CD14-positive monocyte (primary cell): ENCODE results near the gene EPB41L2. TPM values are rescaled to one million over a fixed set of nuclear protein-coding genes. Genes with fewer than 3 reads are reported as not detected.

Source experiments
- DNase-seq, 3 donors: peaks; one replicate each; pipeline ENCODE4 v3.0.0-alpha.2; 2011 to 2022
- H2AFZ ChIP-seq: 2 replicates; pipeline ENCODE4 v1.6.0; 2012; ENCODE audit warnings: mild to moderate bottlenecking, low read depth, low read length, inconsistent platforms; ENCODE audit not compliant: insufficient read depth, poor library complexity, severe bottlenecking
- H3K27ac ChIP-seq, 2 donors: 1 replicate in 1 of 2; 2 replicates in 1 of 2; pipeline ENCODE4 v1.5.1; 2012 to 2013; ENCODE audit warnings: low read length in 2 of 2, control low read depth in 1 of 2, inconsistent platforms in 1 of 2, low read depth in 1 of 2, mild to moderate bottlenecking in 1 of 2
- H3K27me3 ChIP-seq, 2 donors: one replicate each; pipeline versions ENCODE4 v1.6.0 to v1.6.1; 2011 to 2013; ENCODE audit warnings: low read length in 2 of 2; ENCODE audit not compliant: control insufficient read depth in 2 of 2, insufficient read depth in 2 of 2
- H3K36me3 ChIP-seq, 2 donors: replicated peaks in 1 of 2; 1 replicate in 1 of 2; 2 replicates in 1 of 2; pipeline versions ENCODE4 v1.5.1 to v1.6.1; 2012 to 2013; ENCODE audit warnings: low read length in 2 of 2, control low read depth in 1 of 2, inconsistent platforms in 1 of 2, mild to moderate bottlenecking in 1 of 2; ENCODE audit not compliant: insufficient read depth in 2 of 2, control insufficient read depth in 1 of 2
- H3K4me1 ChIP-seq, 2 donors: 1 replicate in 1 of 2; 2 replicates in 1 of 2; pipeline versions ENCODE4 v1.5.1 to v1.6.1; 2012 to 2013; ENCODE audit warnings: low read length in 2 of 2, control low read depth in 1 of 2, inconsistent platforms in 1 of 2, mild to moderate bottlenecking in 1 of 2, moderate library complexity in 1 of 2; ENCODE audit not compliant: insufficient read depth in 2 of 2, control insufficient read depth in 1 of 2
- H3K4me2 ChIP-seq: replicated peaks from 2 replicates; pipeline ENCODE3; 2012; ENCODE audit warnings: low read length, moderate library complexity, mild to moderate bottlenecking; ENCODE audit not compliant: poor library complexity, severe bottlenecking; ENCODE audit errors: extremely low read depth
- H3K4me3 ChIP-seq, 3 experiments: fragments of 200-600 bp in 1 of 3; sonication (generic) in 1 of 3; replicated peaks in 1 of 3; 1 replicate in 2 of 3; 2 replicates in 1 of 3; pipeline ENCODE4 v1.5.1; 2011 to 2013; ENCODE audit warnings: low read length in 3 of 3, mild to moderate bottlenecking in 3 of 3, control low read depth in 2 of 3, low read depth in 2 of 3, inconsistent platforms in 1 of 3, moderate library complexity in 1 of 3
- H3K79me2 ChIP-seq: 2 replicates; pipeline ENCODE4 v1.6.0; 2012; ENCODE audit warnings: mild to moderate bottlenecking, control low read depth, inconsistent platforms, low read length, moderate library complexity; ENCODE audit not compliant: insufficient read depth
- H3K9ac ChIP-seq: 2 replicates; pipeline ENCODE4 v1.6.0; 2017; ENCODE audit warnings: low read length, mild to moderate bottlenecking; ENCODE audit not compliant: insufficient read depth, poor library complexity, severe bottlenecking
- H3K9me3 ChIP-seq, 2 donors: replicated peaks in 1 of 2; 1 replicate in 1 of 2; 2 replicates in 1 of 2; pipeline versions ENCODE4 v1.5.1 to v1.6.1; 2012 to 2013; ENCODE audit warnings: low read length in 2 of 2, control low read depth in 1 of 2; ENCODE audit not compliant: control insufficient read depth in 1 of 2, insufficient read depth in 1 of 2
- H4K20me1 ChIP-seq: 2 replicates; pipeline ENCODE4 v1.6.0; 2012; ENCODE audit warnings: mild to moderate bottlenecking, low read length, control low read depth, moderate library complexity; ENCODE audit not compliant: insufficient read depth
- H3K27ac Mint-ChIP-seq, 7 donors: one replicate each; pipeline ENCODE4 v1.8.0; 2020; ENCODE audit warnings: mild to moderate bottlenecking in 7 of 7, mixed read lengths in 7 of 7, moderate library complexity in 6 of 7, inconsistent platforms in 2 of 7
- H3K27me3 Mint-ChIP-seq, 3 donors: one replicate each; pipeline ENCODE4 v1.8.0; 2021 to 2022; ENCODE audit warnings: low read depth in 3 of 3, mild to moderate bottlenecking in 3 of 3, mixed read lengths in 3 of 3, moderate library complexity in 3 of 3, inconsistent platforms in 1 of 3
- H3K36me3 Mint-ChIP-seq, 2 donors: one replicate each; pipeline ENCODE4 v1.8.0; 2020; ENCODE audit warnings: mixed read lengths in 2 of 2, inconsistent platforms in 1 of 2, mild to moderate bottlenecking in 1 of 2
- H3K4me1 Mint-ChIP-seq: one replicate; pipeline ENCODE4 v1.8.0; 2020; ENCODE audit warnings: mild to moderate bottlenecking, mixed read lengths
- H3K4me3 Mint-ChIP-seq, 2 donors: one replicate each; pipeline ENCODE4 v1.8.0; 2020; ENCODE audit warnings: mild to moderate bottlenecking in 2 of 2, mixed read lengths in 2 of 2, moderate library complexity in 1 of 2
- H3K9me3 Mint-ChIP-seq, 7 donors: one replicate each; pipeline ENCODE4 v1.8.0; 2020 to 2022; ENCODE audit warnings: mixed read lengths in 7 of 7, mild to moderate bottlenecking in 6 of 7, moderate library complexity in 6 of 7, inconsistent platforms in 2 of 7
- WGBS: methylation state at CpG from one replicate; pipeline ENCODE4 v1.1.5; 2013; ENCODE audit warnings: missing lambda C conversion rate; ENCODE audit not compliant: insufficient coverage; 5-methylcytosine and 5-hydroxymethylcytosine counted together
- intact Hi-C, 2 donors: fragments of 100-400 bp; cut with micrococcal nuclease; formaldehyde crosslinking; loops; one replicate each; pipeline versions ENCODE4 v1.15.0 to v1.15.1; 2023
- polyA plus RNA-seq, 3 donors: library from polyadenylated mRNA; depleted of rRNA in 1 of 3; unstranded in 2 of 3; stranded (reverse) in 1 of 3; fragments of 300-500 nt in 2 of 3; fragments of >200 nt in 1 of 3; fragmentation: Illumina TruSeq in 2 of 3; gene quantifications; 1 replicate in 2 of 3; 2 replicates in 1 of 3; pipeline ENCODE4 v1.2.3, GENCODE V29; 2012 to 2021
- TF ChIP-seq, protein P1 (sequence below): fragments of 200-600 bp; IDR thresholded peaks from one replicate; pipeline ENCODE4 v1.8.0; 2022; ENCODE audit warnings: antibody characterized with exemption, mild to moderate bottlenecking

Gene EPB41L2
- polyA plus RNA-seq, 3 donors, result 3.4 to 7.2 (median 4.6) TPM

DNA sequence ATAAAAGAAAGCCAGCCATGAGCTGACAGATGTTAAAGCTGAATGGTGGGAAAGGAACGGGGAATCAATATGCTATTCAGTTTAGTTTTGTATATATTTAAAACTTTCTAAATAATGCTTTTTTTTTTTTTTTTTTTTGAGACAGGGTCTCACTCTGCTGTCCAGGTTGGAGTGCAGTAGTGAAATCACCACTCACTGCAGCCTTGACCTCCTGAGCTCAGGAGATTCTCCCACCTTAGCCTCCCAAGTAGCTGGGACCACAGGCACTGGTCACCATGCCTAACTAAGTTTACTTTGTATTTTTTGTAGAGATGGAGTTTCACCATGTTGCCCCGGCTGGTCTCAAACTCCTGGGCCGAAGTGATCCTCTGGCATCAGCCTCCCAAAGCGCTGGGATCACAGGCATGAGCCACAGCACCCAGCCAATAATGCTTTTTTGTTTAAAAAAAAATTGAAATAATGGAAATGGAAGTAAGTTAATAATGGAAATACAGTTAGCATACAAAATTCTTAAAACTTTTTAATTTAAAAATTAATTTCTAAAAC lies 19.1 kb downstream of the EPB41L2 start:
- Mint-ChIP-seq H3K27me3 (peaks cover 0 to 2% (median 2%) of the 10 kb centered on the region in 3 donors), H3K9me3 (peaks cover 0 to 7% (median 3%) of the 10 kb centered on the region in 7 donors), H3K4me3 (no peak overlapping the region), H3K4me1 (no peaks in the 10 kb centered on the region), H3K27ac (no peak overlapping the region), H3K36me3 (no peaks in the 10 kb centered on the region)
- Histone ChIP-seq H3K9ac (no peak overlapping the region), H3K9me3 (no peaks in the 10 kb centered on the region), H3K27ac (no peak overlapping the region), H3K36me3 (no peaks in the 10 kb centered on the region), H3K79me2 (no peaks in the 10 kb centered on the region), H3K27me3 (no peaks in the 10 kb centered on the region), H3K4me3 (no peak overlapping the region), H4K20me1 (no peaks in the 10 kb centered on the region), H3K4me2 (no peak overlapping the region), H2AFZ (no peak overlapping the region), H3K4me1 (no peaks in the 10 kb centered on the region)
- WGBS, result 100% methylated on average over 2 of the region's 4 CpGs
- DNase-seq, result no peak
- intact Hi-C loops, result no loop called here
- TF ChIP-seq, protein P1, sequence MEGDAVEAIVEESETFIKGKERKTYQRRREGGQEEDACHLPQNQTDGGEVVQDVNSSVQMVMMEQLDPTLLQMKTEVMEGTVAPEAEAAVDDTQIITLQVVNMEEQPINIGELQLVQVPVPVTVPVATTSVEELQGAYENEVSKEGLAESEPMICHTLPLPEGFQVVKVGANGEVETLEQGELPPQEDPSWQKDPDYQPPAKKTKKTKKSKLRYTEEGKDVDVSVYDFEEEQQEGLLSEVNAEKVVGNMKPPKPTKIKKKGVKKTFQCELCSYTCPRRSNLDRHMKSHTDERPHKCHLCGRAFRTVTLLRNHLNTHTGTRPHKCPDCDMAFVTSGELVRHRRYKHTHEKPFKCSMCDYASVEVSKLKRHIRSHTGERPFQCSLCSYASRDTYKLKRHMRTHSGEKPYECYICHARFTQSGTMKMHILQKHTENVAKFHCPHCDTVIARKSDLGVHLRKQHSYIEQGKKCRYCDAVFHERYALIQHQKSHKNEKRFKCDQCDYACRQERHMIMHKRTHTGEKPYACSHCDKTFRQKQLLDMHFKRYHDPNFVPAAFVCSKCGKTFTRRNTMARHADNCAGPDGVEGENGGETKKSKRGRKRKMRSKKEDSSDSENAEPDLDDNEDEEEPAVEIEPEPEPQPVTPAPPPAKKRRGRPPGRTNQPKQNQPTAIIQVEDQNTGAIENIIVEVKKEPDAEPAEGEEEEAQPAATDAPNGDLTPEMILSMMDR, result no peak

DNA sequence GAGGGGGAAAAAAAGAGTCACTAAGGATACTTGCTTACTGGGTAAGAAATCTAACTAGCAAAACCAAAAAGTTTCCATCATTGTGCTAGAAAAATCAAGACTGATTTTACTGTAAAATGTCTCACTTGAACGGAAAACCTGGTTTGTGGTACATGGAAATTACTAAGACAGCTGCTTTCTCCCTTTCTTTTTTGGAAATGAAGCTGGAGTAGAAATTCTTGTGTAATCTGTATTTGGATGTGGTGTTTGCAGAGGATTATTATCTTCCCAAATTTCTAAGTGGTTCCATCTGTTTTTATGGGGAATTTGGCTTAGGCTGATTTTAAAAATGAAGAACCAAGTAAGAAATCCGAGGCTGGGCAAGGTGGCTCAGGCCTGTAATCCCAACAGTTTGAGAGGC lies 20.4 kb downstream of the EPB41L2 start:
- no CpG with 5 or more reads among the region's 2 CpGs for WGBS
- Histone ChIP-seq H3K36me3 (no peaks in the 10 kb centered on the region), H3K9ac (no peak overlapping the region), H3K4me3 (no peak overlapping the region), H3K79me2 (no peaks in the 10 kb centered on the region), H3K4me2 (no peak overlapping the region), H3K27me3 (no peaks in the 10 kb centered on the region), H2AFZ (no peak overlapping the region), H3K9me3 (no peaks in the 10 kb centered on the region), H3K27ac (no peak overlapping the region), H3K4me1 (no peaks in the 10 kb centered on the region), H4K20me1 (no peaks in the 10 kb centered on the region)
- H3K36me3 Mint-ChIP-seq, result no peaks in the 10 kb centered on the region
- H3K4me3 Mint-ChIP-seq, result no peak overlapping the region
- H3K4me1 Mint-ChIP-seq, result no peaks in the 10 kb centered on the region
- TF ChIP-seq, protein P1, result no peak
- no peak overlapping the region for H3K27ac Mint-ChIP-seq
- H3K27me3 Mint-ChIP-seq, result peaks cover 0 to 2% (median 2%) of the 10 kb centered on the region in 3 donors
- intact Hi-C loops, result no loop called here
- DNase-seq, result no peak
- H3K9me3 Mint-ChIP-seq, result peaks cover 0 to 3% (median 0%) of the 10 kb centered on the region in 7 donors
